22Rv1 (cell line): ENCODE data around the gene ATG101.

Experiments used
- H3K27ac ChIP-seq: fragments of 450-650 bp; 2 replicates; pipeline ENCODE4 v1.5.1; 2017
- CTCF ChIP-seq: fragments of 450-650 bp; IDR thresholded peaks from 2 replicates; pipeline ENCODE4 v1.5.1; 2017; ENCODE audit warnings: mild to moderate bottlenecking
- ZFX ChIP-seq: fragments of 450-650 bp; IDR thresholded peaks from 2 replicates; pipeline ENCODE4 v1.6.1; 2017; ENCODE audit warnings: antibody characterized with exemption, borderline replicate concordance

Gene ATG101

GRCh38 chr12:52125476-52125900 is 55.7 kb downstream of the ATG101 start:
- no peak for TF ChIP-seq ZFX
- no peak for TF ChIP-seq CTCF
- peak overlapping the region; percentile 100 for H3K27ac ChIP-seq

- TF ChIP-seq CTCF, result no peak
- TF ChIP-seq ZFX, result no peak
- peak overlapping the region; percentile 100 for H3K27ac ChIP-seq
Observed at GRCh38 chr12:52126050-52126604, 56.3 kb downstream of the ATG101 start.
